ENCODE data around the gene ASTN2.

Gene ASTN2

DNA sequence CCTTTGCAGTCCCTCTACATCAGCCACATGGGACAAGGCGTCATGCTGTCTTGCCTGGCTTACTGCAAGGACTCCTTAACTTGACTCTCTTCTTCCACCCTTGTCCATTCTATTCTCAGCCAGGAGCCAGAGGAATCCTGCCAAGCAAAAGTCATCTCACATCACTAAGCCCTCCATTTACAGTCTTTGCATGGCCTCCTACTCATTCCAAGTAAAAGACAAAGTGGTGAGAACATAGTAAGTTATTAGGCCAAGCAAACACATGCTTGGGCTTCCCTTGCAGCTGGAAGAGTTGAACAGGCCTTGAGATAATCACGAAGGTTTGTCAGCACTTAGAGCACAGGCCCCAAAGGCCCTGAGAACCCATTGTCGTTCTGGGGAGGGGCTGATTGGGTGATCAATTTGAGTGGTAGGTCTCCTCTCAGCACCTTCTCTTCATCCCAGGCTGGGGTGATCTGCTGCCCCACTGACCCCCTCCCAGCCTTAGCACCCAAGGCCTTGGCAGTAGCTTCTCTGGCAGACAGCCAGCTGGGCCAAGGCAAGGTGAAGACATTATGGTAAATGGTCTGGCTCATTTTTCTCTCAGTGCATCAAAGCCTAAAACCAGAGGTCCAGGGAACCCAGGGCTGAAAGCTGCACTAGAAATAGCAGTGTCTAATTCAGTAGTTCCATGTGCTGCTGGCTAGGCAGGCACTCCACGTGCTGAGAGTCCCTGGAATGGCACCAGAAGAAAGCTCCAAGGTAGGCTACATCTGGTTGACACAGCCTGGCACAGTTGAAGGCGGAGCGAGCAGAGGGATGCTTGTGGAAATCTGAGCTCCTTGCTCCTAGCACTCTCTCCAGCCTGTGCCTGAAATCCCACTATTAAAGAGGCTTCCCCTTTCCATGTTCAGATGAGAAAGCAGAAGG lies 121.4 kb downstream of the ASTN2 start:
- DNase-seq: no peak

DNA sequence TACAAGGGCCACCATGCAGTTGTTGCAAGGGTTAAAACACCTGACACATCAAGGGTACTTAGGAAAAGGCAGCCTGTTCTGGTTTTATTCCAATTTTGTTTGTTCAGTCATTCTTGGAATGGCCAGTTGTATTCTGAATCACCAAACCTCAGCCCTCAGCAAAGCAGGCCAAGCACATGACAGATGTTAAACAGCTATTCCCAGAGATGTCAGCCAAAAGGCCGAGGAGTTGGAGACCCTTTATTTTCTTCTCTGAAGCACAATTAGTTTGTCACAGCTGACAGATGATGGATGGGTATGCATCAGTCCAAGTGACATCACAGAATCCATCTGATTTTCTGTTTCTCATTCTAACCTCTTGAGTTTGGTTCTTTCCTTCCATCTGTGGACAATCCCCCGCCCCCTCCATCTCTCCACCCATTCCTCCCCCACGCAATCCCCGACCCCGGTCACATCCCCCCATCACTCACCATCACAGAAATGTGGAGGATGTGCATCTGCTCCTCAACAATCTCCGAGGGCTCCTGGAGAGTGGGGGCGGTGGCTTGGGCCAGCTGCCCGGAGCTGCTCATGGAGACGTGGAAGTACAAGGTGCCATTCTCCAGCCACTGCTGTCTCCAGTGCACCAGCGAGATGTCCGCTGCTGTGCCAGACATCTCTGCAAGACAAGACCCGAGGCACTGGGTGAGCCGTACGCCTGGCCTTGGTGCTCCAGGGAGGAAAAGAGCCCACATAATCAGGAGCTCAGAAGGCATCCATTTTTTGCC lies 123.8 kb downstream of the ASTN2 start:
- DNase-seq: no peak

DNA sequence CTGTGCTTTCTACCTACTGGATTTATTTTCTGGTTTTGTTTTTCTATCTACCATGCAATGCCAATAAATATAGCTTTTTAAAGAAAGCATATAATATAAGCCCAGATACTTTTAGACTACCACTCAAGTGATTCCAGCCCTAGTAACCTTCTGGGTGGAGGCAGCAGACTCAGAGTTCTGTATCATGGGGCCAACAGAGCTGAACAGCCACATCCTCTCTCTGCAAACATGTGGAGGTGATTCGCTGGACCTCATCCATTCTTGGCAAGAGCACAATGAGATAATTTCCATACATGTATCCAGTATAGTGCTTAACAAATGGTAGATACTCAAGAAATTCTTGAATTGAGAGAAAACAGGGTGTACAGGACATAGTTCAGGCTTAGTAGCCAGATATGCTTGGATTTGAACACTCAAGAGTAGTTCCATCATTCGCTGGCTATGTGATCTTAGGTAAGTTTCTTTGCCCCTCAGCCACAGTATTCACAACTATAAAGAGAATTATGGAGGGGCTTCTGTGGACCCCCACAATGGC lies 124.5 kb downstream of the ASTN2 start:
- no peak for DNase-seq

DNA sequence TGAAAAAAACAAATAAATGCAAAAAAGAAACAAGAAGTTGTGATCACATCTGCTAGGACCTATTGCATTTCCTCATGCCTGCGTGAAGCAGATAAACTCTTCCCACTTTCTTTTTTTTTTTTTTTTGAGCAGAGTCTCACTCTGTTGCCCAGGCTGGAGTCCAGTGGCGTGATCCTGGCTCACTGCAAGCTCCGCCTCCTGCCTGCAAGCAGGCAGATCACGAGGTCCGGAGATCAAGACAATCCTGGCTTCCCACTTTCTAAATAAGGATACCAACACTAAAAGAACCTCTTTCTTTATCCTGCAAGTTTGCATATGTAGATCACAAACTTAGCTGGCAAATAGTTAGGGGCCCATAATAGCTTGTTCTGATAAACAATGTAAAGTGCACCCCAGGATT lies 128.6 kb downstream of the ASTN2 start:
- DNase-seq: no peak

DNA sequence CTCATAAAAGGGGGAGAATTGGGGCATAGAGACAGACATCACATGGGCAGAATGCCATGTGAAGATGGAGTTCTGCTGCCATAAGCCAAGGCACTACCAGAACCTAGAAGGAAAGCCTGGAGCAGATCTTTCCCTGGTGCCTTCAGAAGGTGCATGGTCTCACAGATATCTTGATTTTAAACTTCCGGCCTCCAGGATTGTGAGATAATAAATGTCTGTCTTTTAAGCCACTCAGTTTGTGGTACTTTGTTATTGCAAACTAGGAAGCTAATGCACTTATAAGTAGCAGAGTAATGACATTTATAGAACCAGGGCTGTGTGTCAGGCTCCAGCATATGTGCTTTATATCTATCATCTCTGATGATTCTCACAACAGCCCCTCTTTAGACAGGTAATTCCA lies 130.4 kb downstream of the ASTN2 start:
- no peak for DNase-seq

DNA sequence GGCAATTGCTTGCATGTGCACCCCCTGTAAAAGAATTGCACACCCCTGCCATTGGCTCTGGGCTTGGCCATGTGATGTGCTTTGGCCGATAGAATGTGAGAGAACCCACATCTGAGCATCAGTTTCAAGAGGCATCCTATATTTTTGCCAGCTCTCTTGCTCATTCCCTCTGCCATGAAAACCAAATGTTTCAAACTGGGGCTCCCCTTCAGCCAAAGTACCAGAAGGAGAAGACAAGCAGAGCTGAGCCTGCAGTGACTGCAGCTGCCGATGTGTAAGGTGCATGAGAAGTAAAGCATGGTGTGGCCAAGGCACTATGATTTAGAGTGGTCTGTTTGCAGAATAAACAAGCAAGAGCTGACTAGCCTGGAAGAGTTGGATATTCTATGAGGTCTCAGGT lies 132.3 kb downstream of the ASTN2 start:
- DNase-seq: no peak

DNA sequence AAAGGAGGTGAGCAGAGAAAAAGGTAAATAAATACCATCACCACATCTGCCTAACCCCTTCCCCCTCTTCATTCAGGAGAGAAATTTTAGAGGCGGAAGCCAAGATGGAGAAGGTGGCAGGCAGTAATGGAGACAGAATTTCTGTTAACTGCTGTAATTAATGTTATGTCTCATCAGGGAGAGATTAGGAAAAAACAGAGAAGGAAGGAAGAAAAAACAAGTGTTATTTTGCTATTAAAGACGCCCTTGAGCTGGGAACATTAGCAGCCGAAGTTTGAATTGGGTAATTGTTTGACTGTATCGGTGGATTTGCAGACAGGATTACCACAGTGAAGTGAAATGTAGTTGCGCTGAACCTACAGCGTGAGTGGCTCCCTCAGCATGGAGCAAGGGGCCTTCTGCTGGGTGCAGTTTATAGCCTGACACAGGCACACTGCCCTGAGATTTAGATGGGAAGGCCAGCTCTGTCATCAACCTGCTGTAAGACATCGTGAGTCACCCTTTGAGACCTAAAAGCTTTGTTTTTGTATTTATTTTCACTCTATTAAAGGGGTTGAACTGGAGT lies 136.3 kb downstream of the ASTN2 start:
- no peak for DNase-seq

DNA sequence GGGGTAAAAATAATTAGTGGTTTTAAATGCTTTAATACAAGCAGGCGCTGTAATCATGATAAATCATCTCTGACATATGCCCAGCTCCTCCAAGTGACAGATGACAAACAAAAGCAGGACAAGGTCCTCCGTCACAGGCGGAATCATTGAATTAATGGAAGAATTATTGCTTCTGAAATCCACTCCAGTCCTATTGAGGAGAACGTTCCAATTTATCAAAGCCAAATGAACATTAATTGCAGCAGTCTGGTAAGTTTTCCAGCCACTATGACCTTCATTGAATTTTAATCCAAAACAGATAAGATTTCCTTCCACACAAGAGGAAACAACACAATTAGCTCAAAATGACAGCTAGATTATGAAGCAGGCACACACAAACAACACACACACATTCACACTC lies 136.8 kb downstream of the ASTN2 start:
- DNase-seq: no peak

DNA sequence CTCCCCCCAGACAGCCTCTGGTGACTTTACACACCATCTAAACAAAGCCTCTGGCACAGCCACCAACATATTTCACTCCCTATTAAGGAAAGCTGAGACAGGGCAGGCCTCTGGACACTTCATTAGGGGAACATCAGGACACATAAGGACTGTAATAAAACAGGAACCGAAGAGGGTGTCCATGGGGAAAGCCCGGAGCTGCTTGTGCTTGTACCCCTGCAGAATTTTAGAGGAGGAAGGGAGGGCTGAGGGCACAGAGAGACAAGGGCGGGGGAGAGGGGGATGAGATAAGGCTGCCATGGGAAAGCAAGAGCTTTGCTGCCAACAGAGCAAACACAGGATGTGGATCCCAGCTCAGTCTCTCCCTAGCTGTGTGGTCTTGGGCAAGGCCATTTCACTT lies 138.4 kb downstream of the ASTN2 start:
- DNase-seq: no peak

DNA sequence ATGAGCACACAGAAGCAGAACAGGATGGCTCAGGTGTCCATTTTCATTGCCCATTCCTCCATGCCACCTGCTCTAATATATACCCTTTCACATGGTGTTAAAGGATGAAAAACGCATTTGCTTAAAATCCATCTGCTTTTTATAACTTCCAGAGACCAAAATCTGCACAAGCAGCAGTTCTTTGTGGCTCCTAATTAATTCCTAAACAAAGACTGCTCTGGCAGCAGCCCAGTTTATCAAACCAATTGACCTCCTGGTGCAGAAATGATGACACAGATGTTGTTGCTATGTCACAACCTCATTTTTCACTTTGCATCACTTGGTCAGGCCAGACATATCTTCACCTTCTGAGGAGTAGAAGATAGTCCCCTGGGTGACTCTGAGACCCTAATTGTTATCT lies 141.2 kb downstream of the ASTN2 start:
- no peak for DNase-seq

DNA sequence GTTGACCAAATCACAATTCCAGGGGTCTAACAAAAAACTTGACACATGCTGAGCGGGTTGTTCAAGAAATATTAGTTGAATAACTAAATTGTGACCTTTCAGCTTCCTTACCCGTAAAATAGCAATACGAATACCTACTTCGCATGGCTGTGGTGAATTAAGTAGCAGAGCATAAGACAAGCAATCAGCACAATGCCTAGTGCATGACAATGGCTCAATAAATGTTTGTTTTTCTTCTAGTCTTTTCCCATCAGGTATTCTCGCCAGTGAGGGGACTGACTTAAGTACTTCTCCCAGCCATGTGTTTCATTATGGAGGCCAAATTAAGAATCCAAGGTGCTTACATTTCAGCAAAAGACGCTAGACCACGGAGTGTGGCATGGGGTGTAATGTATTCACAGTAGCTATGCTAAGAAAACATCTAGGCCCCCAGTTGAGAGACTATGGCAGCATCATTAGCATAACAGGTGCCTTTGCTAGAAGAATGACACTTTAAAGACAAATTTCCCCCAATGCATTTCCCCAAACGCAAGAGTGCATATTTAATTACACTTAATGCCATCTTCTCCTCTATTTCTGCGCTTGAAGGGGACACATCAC lies 145.9 kb downstream of the ASTN2 start:
- DNase-seq: no peak

DNA sequence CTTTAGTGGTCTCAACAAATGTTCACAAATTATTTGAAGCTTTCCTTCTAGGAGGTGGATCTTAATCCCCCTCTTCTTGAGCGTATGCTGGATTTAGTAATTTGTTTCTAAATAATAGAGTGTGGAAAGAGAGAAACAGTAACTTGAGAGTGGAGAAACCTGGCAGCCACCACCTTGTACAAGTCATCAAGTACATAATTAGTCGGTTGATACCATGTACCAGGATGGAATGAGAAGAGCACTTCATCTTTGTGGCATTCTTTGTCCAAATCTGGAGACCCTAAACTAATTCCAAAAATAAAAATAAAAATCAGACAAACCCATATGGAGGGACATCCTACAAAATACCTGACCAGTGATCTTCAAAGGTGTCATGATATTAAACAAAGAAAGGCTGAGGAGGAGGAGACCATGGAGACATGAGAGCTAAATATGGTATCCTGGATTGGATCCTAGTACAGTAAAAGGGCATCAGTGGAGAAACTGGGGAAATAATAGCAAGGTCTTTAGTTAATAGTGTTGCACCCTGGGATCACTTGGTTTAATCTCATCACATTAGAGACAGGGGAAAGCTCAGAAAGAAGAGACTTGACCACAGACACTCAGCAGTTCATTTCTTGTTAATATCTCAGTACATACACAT lies 147.9 kb downstream of the ASTN2 start:
- no peak for DNase-seq

DNA sequence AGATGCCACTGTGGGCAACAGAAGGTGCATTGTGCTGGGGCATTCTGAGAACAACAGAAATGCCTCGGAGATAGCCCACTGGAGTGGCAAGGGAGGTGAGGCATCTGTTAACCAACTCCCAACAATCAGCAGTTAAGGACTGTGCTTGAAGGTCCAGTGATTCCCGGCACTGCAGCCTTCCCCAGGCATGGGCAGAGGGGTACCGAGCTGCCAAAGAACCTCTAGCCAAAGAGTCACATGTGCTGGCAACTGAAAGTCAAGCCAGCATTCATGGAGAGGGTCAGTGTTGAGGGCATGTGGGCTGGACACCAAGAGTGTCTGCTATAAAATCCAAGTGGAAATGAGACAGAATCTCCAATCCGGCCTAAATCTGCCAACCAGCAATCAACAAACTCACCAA lies 149.6 kb downstream of the ASTN2 start:
- DNase-seq: no peak

DNA sequence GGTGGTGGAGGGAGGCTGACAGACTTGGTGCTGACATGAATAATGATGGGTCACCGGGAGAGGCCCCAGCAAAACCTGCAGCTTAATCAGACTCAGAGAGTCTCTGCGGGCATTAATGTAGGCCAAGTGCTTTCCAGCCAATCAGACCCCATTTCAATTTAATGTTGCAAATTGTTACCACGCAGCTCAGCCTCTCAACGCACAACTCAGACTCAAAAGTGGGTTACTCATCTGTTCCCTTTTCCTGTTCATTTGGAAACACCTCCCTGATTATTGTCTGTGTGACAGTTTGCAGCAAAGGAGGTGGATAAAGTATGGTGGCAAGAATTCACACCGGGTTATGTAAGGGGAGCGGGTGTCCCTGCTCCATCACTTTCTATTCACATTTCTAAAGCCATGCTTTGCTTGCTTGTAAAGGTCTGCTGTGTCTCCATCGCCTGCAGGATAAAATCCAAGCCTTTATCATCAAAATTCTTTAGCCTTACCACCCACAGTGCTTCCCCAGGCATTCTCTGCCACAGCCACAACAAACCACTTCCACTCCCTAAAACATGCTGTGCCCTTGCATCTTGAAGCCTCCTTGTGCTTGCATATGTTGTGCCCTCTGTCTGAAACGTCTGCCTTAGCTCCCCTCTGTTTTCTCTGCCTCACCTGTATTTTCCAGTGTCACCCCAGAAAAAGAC lies 156.5 kb downstream of the ASTN2 start:
- DNase-seq: no peak

DNA sequence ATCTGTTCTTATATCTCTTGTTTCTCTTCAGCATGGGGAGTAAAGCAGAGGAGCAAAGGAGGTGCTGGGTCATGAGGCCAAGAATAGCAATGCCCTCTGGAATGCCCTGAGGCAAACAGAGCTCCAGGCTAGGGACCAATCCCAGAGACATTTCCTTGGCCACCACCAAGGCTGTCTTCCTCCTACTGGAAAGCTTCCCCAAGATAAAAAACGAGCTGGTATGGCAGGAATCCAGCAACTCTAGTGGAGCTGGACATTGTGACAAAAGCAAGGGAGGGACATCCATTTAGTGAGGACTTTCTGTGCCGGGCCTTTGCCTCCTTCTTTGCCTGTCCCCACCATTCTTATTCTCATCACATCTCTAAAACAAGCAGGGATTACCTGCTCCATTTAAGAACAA lies 161.6 kb downstream of the ASTN2 start:
- DNase-seq: no peak

DNA sequence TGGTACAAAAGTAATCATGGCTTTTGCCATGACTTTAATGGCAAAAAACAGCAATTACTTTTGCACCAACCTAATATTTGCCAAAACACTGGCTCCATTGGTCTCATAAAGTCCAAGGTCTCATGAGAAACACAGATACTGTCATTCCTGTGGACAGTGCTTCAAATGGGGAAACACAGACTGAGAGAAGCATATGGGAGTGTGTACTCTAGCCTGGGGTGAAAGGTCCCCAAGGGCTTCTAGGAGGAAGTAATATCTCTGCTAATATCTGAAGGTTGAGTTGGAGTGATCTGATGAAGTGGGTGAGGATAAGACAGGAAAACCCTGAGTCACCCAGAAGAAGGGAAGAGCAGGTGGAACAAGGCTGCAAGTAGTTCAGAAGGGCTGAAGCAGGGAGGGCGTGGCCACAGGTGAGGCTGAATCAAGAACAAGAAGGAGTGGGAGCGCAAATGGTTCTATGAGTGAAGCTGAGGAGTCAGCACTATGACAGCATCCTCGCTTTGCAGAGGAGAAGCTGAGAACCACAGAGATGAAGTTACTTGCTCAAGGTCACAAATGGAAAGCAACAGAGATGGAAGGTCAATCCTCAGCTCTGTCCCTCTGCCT lies 164.1 kb downstream of the ASTN2 start:
- no peak for DNase-seq

DNA sequence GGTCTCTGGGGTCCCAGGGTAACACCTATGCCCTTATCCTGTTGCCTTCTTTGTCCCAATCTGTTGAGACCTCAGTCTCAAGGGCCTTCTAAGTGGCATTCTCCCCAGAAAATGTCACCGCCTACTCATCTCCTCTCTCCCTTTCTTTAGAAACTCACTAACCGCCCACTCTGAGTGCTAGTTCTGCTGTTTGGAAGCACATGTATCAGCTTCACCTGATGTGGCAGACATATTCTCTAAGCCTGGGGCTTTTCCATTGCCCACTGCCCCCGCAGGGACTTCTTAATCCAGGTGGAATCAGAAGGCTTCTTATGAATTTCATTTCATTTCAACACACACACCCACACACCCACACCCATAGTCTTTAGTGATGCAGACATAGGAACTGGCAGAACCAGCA lies 165.1 kb downstream of the ASTN2 start:
- no peak for DNase-seq

DNA sequence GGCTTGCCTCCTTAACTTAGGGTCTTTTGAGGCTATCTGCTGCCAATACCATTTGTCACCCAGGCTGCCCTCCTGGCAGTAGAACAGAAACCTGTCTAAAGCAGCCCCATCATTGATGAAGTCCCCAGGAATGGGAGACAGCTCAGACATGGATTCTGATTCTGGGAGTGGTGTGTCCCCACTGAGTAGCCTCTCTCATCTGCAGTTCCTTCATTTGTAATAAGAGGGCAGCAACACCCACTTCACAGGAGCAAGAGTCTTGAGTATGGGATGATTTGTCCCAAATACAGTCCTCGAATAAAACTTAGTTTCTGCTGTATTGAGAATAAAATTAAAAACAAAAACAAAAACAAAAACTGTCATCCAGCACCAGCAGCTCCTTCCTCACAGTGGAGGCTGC lies 167.6 kb downstream of the ASTN2 start:
- no peak for DNase-seq

DNA sequence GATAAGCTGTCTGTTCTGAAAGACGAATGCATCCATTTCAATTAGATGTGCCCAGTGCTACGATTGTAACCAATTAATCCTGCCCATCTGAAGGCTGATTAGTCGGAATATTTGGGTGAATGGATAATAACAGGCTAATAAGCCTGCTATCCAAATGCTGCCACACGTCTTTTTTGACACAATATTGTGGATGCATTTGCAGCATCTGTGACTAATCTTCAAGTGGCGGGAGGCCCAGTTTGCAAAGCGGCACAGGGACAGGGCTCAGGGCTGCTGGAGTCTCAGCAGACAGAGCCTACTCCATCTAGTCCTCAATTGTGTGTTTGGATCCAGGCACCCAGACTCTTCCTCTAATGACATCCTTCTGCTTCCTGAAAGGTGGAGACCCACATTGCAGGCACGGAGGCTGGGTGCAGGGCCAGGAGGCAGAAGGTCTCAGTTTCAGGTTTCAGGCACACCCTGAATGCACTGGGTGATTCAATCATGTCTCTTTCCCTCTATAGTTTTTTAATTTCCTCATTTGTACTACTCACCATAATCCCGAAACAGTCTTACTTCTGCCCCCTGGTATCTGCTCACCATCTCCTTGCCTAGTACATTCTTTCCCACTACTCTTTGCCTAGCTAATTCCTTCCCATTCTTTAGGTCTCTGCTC lies 169.6 kb downstream of the ASTN2 start:
- no peak for DNase-seq

DNA sequence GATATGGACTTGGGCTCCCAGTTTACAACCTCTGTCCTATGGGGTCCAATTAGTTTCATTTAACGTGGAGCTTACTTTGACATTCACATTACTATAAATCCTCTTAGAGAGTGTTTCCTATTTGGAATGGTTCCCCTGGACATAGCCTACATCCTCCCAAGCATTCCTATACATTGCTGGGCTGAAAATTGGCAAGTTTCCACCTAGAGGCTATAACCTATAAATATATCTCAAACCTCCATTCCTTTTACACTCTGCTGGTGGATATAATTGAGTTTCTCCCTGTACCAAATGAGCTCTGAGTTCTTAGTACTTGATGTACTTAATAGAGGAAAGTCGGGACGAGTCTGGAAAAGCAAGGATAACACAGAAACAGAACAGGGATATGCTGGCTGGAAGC lies 172.8 kb downstream of the ASTN2 start:
- DNase-seq: no peak

DNA sequence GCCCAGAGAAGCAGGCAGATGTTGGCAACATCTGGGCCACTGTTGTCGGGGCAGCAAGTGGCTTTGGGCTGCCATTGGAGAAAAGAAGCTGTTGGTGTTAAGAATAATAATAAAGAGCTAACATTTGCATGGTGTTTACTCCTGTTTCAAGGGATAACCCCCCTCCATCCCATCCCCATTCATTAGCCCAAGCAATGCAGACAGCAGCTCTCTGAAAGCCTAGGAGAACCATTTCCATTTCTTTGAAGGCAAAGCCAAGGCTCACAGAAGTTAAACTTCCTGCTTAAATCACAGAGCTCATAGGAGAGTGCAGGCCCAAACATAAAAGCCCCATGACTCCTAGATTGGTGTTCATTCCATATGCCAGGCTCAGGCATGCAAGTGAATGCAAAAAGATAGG lies 175.4 kb downstream of the ASTN2 start:
- no peak for DNase-seq

Measured in activated CD8-positive, alpha-beta memory T cell treated with anti-CD3 and anti-CD28 coated beads, Interleukin-2, amount 50 U/mL, for 4 hours (primary cell).